Measurements from ENCODE around the gene SCGB1D2.

Gene SCGB1D2

GRCh38 chr11:62260261-62260953, 18.4 kb downstream of the SCGB1D2 start:
- FAIRE-seq, result no peak

- no peak for FAIRE-seq
These were observed 22.0 kb downstream of the SCGB1D2 start for GRCh38 chr11:62264004-62264403.

GRCh38 chr11:62266558-62266957, 24.5 kb downstream of the SCGB1D2 start:
- FAIRE-seq, result no peak

- FAIRE-seq, result no peak
These were observed 25.0 kb downstream of the SCGB1D2 start for GRCh38 chr11:62267050-62267449.

- no peak for FAIRE-seq
These were observed 25.5 kb downstream of the SCGB1D2 start for GRCh38 chr11:62267576-62267975.

GRCh38 chr11:62269654-62270278, 27.7 kb downstream of the SCGB1D2 start, which contains the start of gene SCGB2A2:
SCGB2A2 (plus strand) TSS chr11:62270158; CDS start chr11:62270217, 59 bp downstream.
- no peak for FAIRE-seq

- FAIRE-seq, result no peak
These were observed 31.2 kb downstream of the SCGB1D2 start for GRCh38 chr11:62273284-62273683.

- no peak for FAIRE-seq
These were observed 31.8 kb downstream of the SCGB1D2 start for GRCh38 chr11:62273789-62274275.

- FAIRE-seq, result peak; percentile 73
These were observed 38.4 kb downstream of the SCGB1D2 start for GRCh38 chr11:62280452-62280851.
